K562 (cell line): Measurements from ENCODE around the gene PDHX. TPM values are rescaled to one million over a fixed set of nuclear protein-coding genes. Genes with fewer than 3 reads are reported as not detected.

Source experiments
- CC2D1A ChIP-seq: fragments of 450-650 bp; IDR thresholded peaks from 2 replicates; pipeline ENCODE4 v1.6.1; 2017; ENCODE audit warnings: mild to moderate bottlenecking
- ETV1 ChIP-seq: fragments of 450-650 bp; conservative IDR thresholded peaks from 2 replicates; pipeline ENCODE4 v1.6.1; 2016; ENCODE audit warnings: missing genetic modification characterization, control low read depth, low read depth, missing compliant biosample characterization
- FOXK2 ChIP-seq, 2 experiments: fragments of 450-650 bp; IDR thresholded peaks in 1 of 2; conservative IDR thresholded peaks in 1 of 2; 2 replicates each; pipeline ENCODE4 v1.6.1; 2016; ENCODE audit warnings: low read depth in 2 of 2, mild to moderate bottlenecking in 1 of 2
- GABPB1 ChIP-seq: sonication (generic); formaldehyde crosslinking; IDR thresholded peaks from 2 replicates; pipeline ENCODE4 v1.8.0; 2022; ENCODE audit warnings: mild to moderate bottlenecking, missing genetic modification reagents
- MEF2A ChIP-seq: IDR thresholded peaks from 2 replicates; pipeline ENCODE4 v1.6.1; 2011; ENCODE audit warnings: low read depth, mild to moderate bottlenecking, low read length, moderate library complexity; ENCODE audit not compliant: control insufficient read depth
- NR4A1 ChIP-seq, 2 experiments: fragments of 250-450 bp in 1 of 2; fragments of 450-650 bp in 1 of 2; sonication (Bioruptor Pico) in 1 of 2; IDR thresholded peaks; 2 replicates each; pipeline versions ENCODE4 v1.4.0 to v1.6.1; 2016 to 2020; ENCODE audit warnings: mild to moderate bottlenecking in 2 of 2, missing compliant biosample characterization in 1 of 2, missing genetic modification characterization in 1 of 2, moderate library complexity in 1 of 2
- PHTF2 ChIP-seq: fragments of 250-450 bp; sonication (Bioruptor Pico); IDR thresholded peaks from 2 replicates; pipeline ENCODE4 v1.5.0; 2021; ENCODE audit warnings: mild to moderate bottlenecking
- ZNF316 ChIP-seq: fragments of 450-650 bp; IDR thresholded peaks from 2 replicates; pipeline ENCODE4 v1.6.1; 2016
- ZNF561 ChIP-seq: fragments of 450-650 bp; formaldehyde crosslinking; conservative IDR thresholded peaks from 2 replicates; pipeline ENCODE4 v1.4.0; 2020; ENCODE audit warnings: mild to moderate bottlenecking, moderate library complexity
- polyA plus RNA-seq, 8 experiments: library from polyadenylated mRNA; depleted of rRNA in 4 of 8; stranded (reverse) in 5 of 8; unstranded in 3 of 8; fragments of >200 nt; fragmentation: Nextera tagmentation in 2 of 8; fragmentation: Illumina TruSeq in 1 of 8; extraction: Ambion mirVana in 2 of 8; extraction: Trizol in 1 of 8; gene quantifications; 2 replicates each; pipeline versions ENCODE4 v1.2.1 to v1.2.3, GENCODE V29; 2011 to 2014; ENCODE audit warnings: inconsistent platforms in 1 of 8, missing spikeins in 1 of 8
- total RNA-seq, 7 experiments: library from RNA; depleted of rRNA in 6 of 7; stranded (reverse); fragments of >200 nt in 6 of 7; fragmentation: Illumina TruSeq in 2 of 7; extraction: Trizol in 2 of 7; gene quantifications; 2 replicates each; pipeline versions ENCODE4 v1.2.1 to v1.2.3, GENCODE V29; 2011 to 2021; ENCODE audit warnings: low replicate concordance in 1 of 7
- TF ChIP-seq, protein P1 (sequence below), 2 experiments: fragments of 450-650 bp; IDR thresholded peaks; 2 replicates each; pipeline ENCODE4 v1.6.1; 2016
- TF ChIP-seq, protein P2 (sequence below): fragments of 450-650 bp; formaldehyde crosslinking; IDR thresholded peaks from 2 replicates; pipeline ENCODE4 v1.4.0; 2020; ENCODE audit warnings: mild to moderate bottlenecking, mixed read lengths
- TF ChIP-seq, protein P3 (sequence below): fragments of 450-650 bp; IDR thresholded peaks from 2 replicates; pipeline ENCODE4 v1.6.1; 2016; ENCODE audit warnings: mild to moderate bottlenecking, moderate library complexity

Gene PDHX
- total and polyA plus RNA-seq, 9 of the 15 experiments (the other 6 are each of a cell fraction or from before 2014, with no cell fraction given), result 20.8 to 43.5 (median 31.2) TPM

DNA sequence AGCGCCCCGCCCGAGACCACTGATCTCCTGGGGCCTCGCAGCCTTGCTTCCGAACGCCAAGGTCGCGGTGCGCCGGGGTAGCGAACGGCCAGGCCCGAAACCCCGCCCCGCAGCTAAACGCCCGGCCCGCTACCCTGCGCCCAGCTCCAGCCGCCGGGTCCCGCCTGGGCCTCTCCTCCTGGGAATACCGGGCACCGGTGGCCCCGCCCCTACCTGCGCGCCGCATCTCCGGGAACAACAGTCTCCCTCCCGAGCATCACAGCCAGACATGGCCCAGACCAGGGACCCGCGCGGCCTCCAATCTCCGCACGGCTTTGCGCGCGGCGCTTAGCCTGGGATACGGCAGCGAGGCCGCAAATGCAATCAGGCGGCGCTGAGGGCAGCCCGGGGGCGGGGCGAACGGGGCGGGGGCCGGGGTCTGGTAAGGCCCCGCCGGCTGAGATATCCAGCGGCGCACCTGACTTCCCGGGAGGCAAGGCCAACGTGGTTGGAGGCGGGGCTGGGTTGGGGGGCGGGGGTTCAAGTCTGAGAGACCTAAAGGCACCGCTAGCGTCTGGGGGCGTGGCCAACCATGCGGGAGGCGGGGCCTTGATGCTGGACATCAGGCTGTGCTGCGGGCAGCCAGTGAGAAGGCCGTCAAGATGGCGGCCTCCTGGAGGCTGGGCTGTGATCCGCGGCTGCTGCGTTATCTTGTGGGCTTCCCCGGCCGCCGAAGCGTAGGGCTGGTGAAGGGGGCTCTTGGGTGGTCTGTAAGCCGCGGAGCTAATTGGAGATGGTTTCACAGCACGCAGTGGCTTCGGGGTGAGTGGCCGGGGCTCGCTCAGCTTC, at the start of gene PDHX, which contains the start of gene APIP (continued):
- TF ChIP-seq, protein P1, sequence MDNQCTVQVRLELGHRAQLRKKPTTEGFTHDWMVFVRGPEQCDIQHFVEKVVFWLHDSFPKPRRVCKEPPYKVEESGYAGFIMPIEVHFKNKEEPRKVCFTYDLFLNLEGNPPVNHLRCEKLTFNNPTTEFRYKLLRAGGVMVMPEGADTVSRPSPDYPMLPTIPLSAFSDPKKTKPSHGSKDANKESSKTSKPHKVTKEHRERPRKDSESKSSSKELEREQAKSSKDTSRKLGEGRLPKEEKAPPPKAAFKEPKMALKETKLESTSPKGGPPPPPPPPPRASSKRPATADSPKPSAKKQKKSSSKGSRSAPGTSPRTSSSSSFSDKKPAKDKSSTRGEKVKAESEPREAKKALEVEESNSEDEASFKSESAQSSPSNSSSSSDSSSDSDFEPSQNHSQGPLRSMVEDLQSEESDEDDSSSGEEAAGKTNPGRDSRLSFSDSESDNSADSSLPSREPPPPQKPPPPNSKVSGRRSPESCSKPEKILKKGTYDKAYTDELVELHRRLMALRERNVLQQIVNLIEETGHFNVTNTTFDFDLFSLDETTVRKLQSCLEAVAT (IDR thresholded peaks at IDR 0.05), result peak in 1 of 2 experiments; percentile 71; a peak in 1 of 4 replicates
- TF ChIP-seq GABPB1 (CRISPR knock-in tag), result peak; percentile 63
- TF ChIP-seq CC2D1A, result no peak
- no peak for TF ChIP-seq NR4A1 (CRISPR knock-in tag; IDR thresholded peaks at IDR 0.05)
- no peak for TF ChIP-seq NR4A1 (tag; IDR thresholded peaks at IDR 0.05)
- TF ChIP-seq MEF2A, result no peak
- TF ChIP-seq, protein P2, sequence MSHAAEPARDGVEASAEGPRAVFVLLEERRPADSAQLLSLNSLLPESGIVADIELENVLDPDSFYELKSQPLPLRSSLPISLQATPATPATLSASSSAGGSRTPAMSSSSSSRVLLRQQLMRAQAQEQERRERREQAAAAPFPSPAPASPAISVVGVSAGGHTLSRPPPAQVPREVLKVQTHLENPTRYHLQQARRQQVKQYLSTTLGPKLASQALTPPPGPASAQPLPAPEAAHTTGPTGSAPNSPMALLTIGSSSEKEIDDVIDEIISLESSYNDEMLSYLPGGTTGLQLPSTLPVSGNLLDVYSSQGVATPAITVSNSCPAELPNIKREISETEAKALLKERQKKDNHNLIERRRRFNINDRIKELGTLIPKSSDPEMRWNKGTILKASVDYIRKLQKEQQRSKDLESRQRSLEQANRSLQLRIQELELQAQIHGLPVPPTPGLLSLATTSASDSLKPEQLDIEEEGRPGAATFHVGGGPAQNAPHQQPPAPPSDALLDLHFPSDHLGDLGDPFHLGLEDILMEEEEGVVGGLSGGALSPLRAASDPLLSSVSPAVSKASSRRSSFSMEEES, result no peak
- TF ChIP-seq ETV1 (tag), result no peak
- TF ChIP-seq ZNF316, result no peak
- TF ChIP-seq, protein P3, sequence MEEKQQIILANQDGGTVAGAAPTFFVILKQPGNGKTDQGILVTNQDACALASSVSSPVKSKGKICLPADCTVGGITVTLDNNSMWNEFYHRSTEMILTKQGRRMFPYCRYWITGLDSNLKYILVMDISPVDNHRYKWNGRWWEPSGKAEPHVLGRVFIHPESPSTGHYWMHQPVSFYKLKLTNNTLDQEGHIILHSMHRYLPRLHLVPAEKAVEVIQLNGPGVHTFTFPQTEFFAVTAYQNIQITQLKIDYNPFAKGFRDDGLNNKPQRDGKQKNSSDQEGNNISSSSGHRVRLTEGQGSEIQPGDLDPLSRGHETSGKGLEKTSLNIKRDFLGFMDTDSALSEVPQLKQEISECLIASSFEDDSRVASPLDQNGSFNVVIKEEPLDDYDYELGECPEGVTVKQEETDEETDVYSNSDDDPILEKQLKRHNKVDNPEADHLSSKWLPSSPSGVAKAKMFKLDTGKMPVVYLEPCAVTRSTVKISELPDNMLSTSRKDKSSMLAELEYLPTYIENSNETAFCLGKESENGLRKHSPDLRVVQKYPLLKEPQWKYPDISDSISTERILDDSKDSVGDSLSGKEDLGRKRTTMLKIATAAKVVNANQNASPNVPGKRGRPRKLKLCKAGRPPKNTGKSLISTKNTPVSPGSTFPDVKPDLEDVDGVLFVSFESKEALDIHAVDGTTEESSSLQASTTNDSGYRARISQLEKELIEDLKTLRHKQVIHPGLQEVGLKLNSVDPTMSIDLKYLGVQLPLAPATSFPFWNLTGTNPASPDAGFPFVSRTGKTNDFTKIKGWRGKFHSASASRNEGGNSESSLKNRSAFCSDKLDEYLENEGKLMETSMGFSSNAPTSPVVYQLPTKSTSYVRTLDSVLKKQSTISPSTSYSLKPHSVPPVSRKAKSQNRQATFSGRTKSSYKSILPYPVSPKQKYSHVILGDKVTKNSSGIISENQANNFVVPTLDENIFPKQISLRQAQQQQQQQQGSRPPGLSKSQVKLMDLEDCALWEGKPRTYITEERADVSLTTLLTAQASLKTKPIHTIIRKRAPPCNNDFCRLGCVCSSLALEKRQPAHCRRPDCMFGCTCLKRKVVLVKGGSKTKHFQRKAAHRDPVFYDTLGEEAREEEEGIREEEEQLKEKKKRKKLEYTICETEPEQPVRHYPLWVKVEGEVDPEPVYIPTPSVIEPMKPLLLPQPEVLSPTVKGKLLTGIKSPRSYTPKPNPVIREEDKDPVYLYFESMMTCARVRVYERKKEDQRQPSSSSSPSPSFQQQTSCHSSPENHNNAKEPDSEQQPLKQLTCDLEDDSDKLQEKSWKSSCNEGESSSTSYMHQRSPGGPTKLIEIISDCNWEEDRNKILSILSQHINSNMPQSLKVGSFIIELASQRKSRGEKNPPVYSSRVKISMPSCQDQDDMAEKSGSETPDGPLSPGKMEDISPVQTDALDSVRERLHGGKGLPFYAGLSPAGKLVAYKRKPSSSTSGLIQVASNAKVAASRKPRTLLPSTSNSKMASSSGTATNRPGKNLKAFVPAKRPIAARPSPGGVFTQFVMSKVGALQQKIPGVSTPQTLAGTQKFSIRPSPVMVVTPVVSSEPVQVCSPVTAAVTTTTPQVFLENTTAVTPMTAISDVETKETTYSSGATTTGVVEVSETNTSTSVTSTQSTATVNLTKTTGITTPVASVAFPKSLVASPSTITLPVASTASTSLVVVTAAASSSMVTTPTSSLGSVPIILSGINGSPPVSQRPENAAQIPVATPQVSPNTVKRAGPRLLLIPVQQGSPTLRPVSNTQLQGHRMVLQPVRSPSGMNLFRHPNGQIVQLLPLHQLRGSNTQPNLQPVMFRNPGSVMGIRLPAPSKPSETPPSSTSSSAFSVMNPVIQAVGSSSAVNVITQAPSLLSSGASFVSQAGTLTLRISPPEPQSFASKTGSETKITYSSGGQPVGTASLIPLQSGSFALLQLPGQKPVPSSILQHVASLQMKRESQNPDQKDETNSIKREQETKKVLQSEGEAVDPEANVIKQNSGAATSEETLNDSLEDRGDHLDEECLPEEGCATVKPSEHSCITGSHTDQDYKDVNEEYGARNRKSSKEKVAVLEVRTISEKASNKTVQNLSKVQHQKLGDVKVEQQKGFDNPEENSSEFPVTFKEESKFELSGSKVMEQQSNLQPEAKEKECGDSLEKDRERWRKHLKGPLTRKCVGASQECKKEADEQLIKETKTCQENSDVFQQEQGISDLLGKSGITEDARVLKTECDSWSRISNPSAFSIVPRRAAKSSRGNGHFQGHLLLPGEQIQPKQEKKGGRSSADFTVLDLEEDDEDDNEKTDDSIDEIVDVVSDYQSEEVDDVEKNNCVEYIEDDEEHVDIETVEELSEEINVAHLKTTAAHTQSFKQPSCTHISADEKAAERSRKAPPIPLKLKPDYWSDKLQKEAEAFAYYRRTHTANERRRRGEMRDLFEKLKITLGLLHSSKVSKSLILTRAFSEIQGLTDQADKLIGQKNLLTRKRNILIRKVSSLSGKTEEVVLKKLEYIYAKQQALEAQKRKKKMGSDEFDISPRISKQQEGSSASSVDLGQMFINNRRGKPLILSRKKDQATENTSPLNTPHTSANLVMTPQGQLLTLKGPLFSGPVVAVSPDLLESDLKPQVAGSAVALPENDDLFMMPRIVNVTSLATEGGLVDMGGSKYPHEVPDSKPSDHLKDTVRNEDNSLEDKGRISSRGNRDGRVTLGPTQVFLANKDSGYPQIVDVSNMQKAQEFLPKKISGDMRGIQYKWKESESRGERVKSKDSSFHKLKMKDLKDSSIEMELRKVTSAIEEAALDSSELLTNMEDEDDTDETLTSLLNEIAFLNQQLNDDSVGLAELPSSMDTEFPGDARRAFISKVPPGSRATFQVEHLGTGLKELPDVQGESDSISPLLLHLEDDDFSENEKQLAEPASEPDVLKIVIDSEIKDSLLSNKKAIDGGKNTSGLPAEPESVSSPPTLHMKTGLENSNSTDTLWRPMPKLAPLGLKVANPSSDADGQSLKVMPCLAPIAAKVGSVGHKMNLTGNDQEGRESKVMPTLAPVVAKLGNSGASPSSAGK, result peak; percentile 59; the same call in 1 of the 2 replicates
- no peak for TF ChIP-seq FOXK2 (conservative IDR thresholded peaks at IDR 0.05 in 1 of 2, IDR thresholded peaks at IDR 0.05 in 1 of 2; ENCODE audit: low read depth in 2 of 2)
- no peak for TF ChIP-seq PHTF2 (CRISPR knock-in tag)
- TF ChIP-seq ZNF561 (CRISPR knock-in tag), result no peak
